ENCODE data around the gene YPEL5. TPM values are rescaled to one million over a fixed set of nuclear protein-coding genes. Genes with fewer than 3 reads are reported as not detected.
"Not testable (repeated sequence)": the region's sequence is repeated elsewhere in the genome, so short reads cannot be mapped to it uniquely, and the experiment has no call there.

YPEL5 gene
- 24.1 and 27.8 TPM in 2 replicates for total RNA-seq

DNA sequence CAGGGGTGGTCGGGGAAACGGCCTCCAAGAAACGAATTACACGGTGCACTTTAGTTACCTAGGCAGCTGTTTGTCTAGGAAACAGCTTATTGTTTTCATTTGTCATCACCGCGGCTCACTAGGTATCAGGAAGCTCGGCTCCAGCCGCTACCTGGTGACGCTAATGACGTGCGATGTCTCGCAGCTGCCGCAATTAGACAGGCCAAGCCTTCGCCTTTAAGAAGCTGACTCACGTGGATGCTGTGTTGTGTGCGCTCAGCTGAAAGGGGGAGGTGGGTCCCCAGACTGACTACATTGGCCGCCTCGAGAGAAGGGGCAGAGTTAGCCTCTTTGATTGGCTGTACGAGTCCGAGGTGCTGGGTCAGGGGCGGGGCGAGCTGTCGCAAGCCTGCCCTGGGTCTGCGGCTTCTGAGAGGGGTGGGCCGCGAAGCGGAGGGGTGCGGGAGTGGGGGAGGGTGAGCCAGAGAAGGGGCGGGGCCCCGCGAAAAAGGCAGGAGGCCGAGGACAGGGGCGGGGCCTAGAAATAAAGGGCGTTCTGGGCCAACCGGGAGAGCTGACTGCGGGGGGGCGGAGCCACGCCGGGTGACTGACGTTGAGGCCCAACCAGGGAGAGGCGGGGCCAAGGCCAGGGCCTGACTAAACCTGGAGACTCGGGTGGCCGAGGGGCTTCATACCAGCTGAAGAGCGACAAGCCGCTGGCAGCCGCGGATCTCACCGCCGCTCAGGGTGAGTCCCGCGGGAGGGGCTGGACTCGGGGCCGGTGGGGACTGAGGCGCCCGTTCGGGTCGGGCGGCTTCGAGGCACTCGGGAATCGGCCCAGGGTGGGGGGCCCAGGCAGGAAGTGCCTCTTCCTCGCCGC, at the start of gene YPEL5:
Gene YPEL5, plus strand, starts transcription at position 671 of the 859 bp plus-strand sequence. CDS start 9,645 bp downstream, outside the sequence.
- Mint-ChIP-seq H3K4me3 (ENCODE audit: low read depth) (peak within 1 kb of the TSS; percentile 77), H3K36me3 (ENCODE audit: low read depth) (peaks cover 27% of the 10 kb centered on the region), H3K9me3 (no peaks in the 10 kb centered on the region), H3K27me3 (ENCODE audit: low read depth) (no peaks in the 10 kb centered on the region), H3K27ac (peak within 1 kb of the TSS; percentile 92), H3K4me1 (ENCODE audit: low read depth) (peaks cover 34% of the 10 kb centered on the region)
- DNase-seq (ENCODE audit: low spot score) = peak; percentile 99
- intact Hi-C loops (cut with micrococcal nuclease) = loop anchor here (2.0 to 10.0 kb wide), 5 partner anchors 80 to 1176 kb away; no protein-coding TSS in a partner anchor

DNA sequence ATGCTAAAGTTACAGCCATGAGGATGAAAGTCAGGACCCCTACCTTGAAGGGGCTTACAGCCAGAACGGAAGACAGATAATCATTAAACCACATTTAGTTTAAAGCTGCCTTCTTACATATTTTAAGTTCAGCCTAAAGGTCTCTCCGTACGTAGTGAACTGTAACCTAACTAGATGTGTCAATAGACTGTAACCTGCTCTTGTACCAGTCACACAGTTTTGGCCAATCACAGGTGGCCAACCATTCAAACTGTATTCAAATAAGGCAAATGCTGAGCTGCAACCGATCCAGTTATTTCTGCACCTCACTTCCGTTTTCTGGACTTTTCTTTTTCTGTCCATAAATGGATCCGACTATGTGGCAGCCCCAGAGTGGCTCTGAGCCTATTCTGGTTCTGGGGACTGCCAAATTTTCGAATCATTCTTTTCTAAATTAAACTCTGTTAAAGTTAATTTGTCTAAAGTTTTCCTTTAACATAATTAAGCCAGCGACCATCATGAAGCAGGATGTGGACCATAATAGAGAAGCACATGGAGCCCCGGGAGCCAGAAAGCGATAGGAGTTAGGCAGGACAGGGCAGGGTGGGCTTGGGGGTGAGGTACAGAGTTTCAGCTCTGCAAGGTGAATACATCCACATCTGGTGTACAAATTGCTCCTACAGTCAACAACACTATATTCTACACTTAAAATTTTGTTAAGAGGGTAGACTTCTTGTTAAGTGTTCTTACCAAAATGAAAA, 48.4 kb upstream of the YPEL5 start:
- Mint-ChIP-seq H3K36me3 (ENCODE audit: low read depth) (no peaks in the 10 kb centered on the region), H3K4me3 (ENCODE audit: low read depth) (no peak overlapping the region), H3K4me1 (ENCODE audit: low read depth) (no peaks in the 10 kb centered on the region), H3K27me3 (ENCODE audit: low read depth) (peaks cover 20% of the 10 kb centered on the region), H3K27ac (no peak overlapping the region), H3K9me3 (no peaks in the 10 kb centered on the region)
- DNase-seq (ENCODE audit: low spot score) = no peak
- intact Hi-C loops (cut with micrococcal nuclease) = no loop called here

DNA sequence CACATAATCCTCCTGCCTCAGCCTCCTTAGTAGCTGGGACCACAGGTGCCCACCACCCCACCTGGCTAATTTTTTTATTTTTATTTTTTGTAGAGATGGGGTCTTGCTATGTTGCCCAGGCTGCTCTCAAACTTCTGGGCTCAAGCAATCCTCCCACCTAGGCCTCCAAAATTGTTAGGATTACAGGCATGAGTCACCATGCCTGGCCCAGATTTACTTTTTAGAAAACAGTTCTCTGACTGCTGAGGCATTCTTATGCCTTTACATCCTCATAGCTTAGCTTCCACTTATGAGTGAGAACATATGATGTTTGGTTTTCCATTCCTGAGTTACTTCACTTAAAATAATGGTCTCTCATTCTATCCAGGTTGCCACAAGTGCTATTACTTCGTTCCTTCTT, 47.4 kb upstream of the YPEL5 start:
- H3K27ac Mint-ChIP-seq; H3K36me3 Mint-ChIP-seq (ENCODE audit: low read depth); DNase-seq (ENCODE audit: low spot score); H3K9me3 Mint-ChIP-seq; H3K4me1 Mint-ChIP-seq (ENCODE audit: low read depth); intact Hi-C loops (cut with micrococcal nuclease); H3K4me3 Mint-ChIP-seq (ENCODE audit: low read depth): not testable (repeated sequence)
- peaks cover 16% of the 10 kb centered on the region for H3K27me3 Mint-ChIP-seq (ENCODE audit: low read depth)

DNA sequence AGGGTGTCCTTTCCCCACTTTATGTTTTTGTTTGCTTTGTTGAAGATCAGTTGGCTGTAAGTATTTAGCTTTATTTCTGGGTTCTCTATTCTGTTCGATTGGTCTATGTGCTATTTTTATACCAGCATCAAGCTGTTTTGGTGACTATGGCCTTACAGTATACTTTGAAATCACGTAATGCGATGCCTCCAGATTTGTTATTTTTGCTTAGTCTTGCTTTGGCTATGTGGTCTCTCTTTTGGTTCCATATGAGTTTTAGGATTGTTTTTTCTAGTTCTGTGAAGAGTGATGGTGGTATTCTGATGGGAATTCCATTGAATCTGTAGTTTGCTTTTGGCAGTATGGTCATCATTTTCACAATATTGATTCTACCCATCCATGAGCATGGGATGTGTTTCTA, 46.1 kb upstream of the YPEL5 start:
- intact Hi-C loops (cut with micrococcal nuclease); H3K4me1 Mint-ChIP-seq (ENCODE audit: low read depth); DNase-seq (ENCODE audit: low spot score); H3K36me3 Mint-ChIP-seq (ENCODE audit: low read depth); H3K27ac Mint-ChIP-seq; H3K9me3 Mint-ChIP-seq; H3K4me3 Mint-ChIP-seq (ENCODE audit: low read depth): not testable (repeated sequence)
- H3K27me3 Mint-ChIP-seq (ENCODE audit: low read depth) = peaks cover 13% of the 10 kb centered on the region

DNA sequence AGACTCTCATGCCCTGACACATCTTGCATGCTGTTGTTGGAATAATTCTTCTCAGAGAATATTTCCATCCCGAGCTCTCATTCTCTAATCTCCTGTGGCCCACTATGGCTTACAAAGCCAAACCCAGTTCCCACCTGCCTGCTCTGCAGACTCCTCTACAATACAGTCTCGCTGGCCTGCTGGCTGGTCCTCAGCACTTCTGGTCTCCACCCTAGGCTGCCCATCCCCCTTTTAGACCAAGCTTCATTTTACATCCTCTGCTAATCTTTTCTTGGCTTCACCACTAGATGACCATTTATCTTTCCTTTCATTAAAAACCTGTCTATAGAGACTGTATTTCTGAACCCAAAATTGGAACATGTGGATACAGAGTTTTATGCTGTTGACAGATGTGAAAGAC, 42.5 kb upstream of the YPEL5 start:
- intact Hi-C loops (cut with micrococcal nuclease) = no loop called here
- Mint-ChIP-seq H3K27ac (no peak overlapping the region), H3K4me3 (ENCODE audit: low read depth) (no peak overlapping the region), H3K4me1 (ENCODE audit: low read depth) (no peaks in the 10 kb centered on the region), H3K9me3 (no peaks in the 10 kb centered on the region), H3K27me3 (ENCODE audit: low read depth) (peaks cover 5% of the 10 kb centered on the region), H3K36me3 (ENCODE audit: low read depth) (no peaks in the 10 kb centered on the region)
- no peak for DNase-seq (ENCODE audit: low spot score)

DNA sequence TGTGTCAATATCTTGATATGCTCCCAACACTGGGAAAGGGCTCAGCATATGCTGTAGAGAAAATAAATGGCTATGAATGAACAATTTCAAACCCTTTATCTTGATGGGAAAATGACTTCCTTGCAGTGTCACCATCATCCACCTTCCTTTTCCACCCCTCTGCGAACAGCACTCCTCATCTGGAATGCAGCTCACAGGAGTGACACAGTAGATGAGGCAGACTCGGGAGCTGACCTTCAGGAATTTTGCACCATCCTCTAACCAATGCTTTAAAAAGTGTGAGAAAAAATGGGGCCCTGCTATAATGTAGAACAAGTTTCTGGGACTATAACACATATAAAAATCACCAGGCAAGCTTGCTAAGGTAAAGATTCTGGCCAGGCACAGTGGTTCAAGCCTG, 41.3 kb upstream of the YPEL5 start:
- DNase-seq (ENCODE audit: low spot score) = no peak
- Mint-ChIP-seq H3K4me3 (ENCODE audit: low read depth) (no peak overlapping the region), H3K9me3 (no peaks in the 10 kb centered on the region), H3K36me3 (ENCODE audit: low read depth) (no peaks in the 10 kb centered on the region), H3K4me1 (ENCODE audit: low read depth) (no peaks in the 10 kb centered on the region), H3K27ac (no peak overlapping the region), H3K27me3 (ENCODE audit: low read depth) (peaks cover 5% of the 10 kb centered on the region)
- intact Hi-C loops (cut with micrococcal nuclease) = no loop called here

DNA sequence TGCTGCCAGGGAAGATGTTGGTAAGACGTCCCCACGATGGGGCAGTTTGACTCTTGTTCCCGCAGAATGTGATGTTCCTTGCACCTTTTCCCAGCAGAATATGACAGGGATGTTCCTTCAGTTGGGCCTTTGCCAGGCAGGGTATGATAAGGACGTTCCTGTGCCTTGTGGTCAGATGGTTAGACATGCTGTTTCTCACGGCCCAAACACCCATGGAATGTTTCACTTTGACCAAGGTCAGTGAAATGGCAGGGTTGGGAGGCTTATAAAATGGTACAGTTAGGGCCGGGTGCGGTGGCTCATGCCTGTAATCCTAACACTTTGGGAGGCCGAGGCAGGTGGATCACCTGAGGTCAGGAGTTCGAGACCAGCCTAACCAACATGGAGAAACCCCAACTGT, 40.3 kb upstream of the YPEL5 start:
- no peaks in the 10 kb centered on the region for H3K9me3 Mint-ChIP-seq
- intact Hi-C loops (cut with micrococcal nuclease) = no loop called here
- H3K4me1 Mint-ChIP-seq (ENCODE audit: low read depth) = no peaks in the 10 kb centered on the region
- H3K4me3 Mint-ChIP-seq (ENCODE audit: low read depth) = no peak overlapping the region
- peaks cover 1% of the 10 kb centered on the region for H3K27me3 Mint-ChIP-seq (ENCODE audit: low read depth)
- no peak overlapping the region for H3K27ac Mint-ChIP-seq
- no peak for DNase-seq (ENCODE audit: low spot score)
- H3K36me3 Mint-ChIP-seq (ENCODE audit: low read depth) = no peaks in the 10 kb centered on the region

DNA sequence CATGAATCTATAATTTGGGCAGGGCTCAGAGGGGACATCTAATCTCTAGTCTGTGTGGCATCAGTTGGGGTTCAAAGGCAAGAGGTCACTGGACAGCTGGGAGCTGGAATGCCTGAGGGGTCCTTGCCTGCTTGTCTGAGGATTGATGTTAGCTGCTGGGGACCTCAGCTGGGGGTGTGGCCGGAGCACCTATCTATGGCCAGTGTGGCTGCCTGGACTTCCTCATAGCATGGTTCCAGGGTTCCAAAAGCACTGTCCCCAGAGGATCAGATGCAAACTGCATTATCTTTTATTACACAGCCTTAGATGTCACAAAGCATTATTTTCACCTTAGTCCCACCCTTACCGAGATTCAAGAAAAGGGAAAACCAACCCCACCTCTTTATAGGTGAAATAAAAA, 38.6 kb upstream of the YPEL5 start:
- DNase-seq (ENCODE audit: low spot score) = no peak
- Mint-ChIP-seq H3K9me3 (no peaks in the 10 kb centered on the region), H3K27ac (no peak overlapping the region), H3K4me3 (ENCODE audit: low read depth) (no peak overlapping the region), H3K27me3 (ENCODE audit: low read depth) (no peaks in the 10 kb centered on the region), H3K36me3 (ENCODE audit: low read depth) (no peaks in the 10 kb centered on the region), H3K4me1 (ENCODE audit: low read depth) (no peaks in the 10 kb centered on the region)
- intact Hi-C loops (cut with micrococcal nuclease) = no loop called here

DNA sequence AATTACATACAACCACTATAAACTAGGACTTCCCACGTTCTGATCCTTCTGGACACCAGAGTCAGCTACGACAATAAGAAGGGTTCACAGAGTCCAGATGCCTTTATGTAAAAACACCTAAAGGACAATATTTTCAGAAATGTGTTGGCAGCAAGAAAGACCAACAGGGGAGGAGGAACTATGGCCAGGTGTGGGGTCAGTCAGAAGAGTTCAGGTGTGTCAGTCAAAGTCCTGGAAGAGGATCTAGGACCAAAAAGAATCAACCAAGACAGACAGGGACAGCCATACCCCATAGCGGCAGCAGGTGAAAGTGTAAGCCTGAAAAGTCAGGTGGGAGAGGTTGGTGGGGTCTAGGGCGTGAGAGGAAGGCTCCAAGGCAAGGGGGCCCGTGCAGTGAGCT, 38.0 kb upstream of the YPEL5 start:
- intact Hi-C loops (cut with micrococcal nuclease) = no loop called here
- Mint-ChIP-seq H3K4me1 (ENCODE audit: low read depth) (no peaks in the 10 kb centered on the region), H3K4me3 (ENCODE audit: low read depth) (no peak overlapping the region), H3K27me3 (ENCODE audit: low read depth) (no peaks in the 10 kb centered on the region), H3K36me3 (ENCODE audit: low read depth) (no peaks in the 10 kb centered on the region), H3K27ac (no peak overlapping the region), H3K9me3 (no peaks in the 10 kb centered on the region)
- DNase-seq (ENCODE audit: low spot score) = no peak

DNA sequence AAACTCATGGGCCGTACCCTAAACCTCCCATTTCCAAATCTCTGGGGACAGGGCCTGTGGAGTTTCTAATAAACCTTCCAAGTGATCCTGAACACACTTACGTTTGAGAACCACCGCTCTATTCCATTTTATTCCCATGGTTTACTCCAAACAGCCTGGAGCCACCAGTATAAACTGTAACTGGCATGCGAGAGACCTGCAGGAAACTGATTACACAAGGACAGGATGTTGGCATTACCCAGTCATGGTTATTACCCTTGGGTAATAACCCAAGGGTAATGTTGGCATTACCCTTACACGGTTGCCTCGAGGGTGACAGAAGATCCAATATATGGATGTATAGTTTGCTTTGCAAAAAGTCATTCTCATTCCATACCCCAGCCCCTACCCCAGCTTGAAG, 37.0 kb upstream of the YPEL5 start:
- H3K9me3 Mint-ChIP-seq = no peaks in the 10 kb centered on the region
- no peak overlapping the region for H3K4me3 Mint-ChIP-seq (ENCODE audit: low read depth)
- H3K36me3 Mint-ChIP-seq (ENCODE audit: low read depth) = no peaks in the 10 kb centered on the region
- intact Hi-C loops (cut with micrococcal nuclease) = no loop called here
- H3K27me3 Mint-ChIP-seq (ENCODE audit: low read depth) = no peaks in the 10 kb centered on the region
- no peaks in the 10 kb centered on the region for H3K4me1 Mint-ChIP-seq (ENCODE audit: low read depth)
- no peak for DNase-seq (ENCODE audit: low spot score)
- H3K27ac Mint-ChIP-seq = no peak overlapping the region

DNA sequence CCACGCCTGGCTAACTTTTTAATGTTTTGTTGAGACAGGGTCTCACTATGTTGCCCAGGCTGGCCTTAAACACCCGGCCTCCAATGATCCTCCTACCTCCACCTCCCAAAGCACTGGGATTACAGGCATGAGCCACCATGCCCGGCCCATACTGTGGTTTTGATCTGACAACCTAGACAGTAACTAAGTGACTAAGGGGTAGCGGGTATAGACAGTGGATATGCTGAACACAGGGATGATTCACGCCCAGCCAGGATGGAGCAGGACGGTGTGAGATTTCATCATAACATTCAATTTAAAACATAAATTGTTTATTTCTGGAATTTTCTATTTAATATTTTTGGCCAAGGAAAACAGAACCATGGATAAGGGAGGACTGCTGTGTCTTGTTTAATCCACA, 36.0 kb upstream of the YPEL5 start:
- H3K36me3 Mint-ChIP-seq (ENCODE audit: low read depth) = no peaks in the 10 kb centered on the region
- DNase-seq (ENCODE audit: low spot score) = no peak
- H3K27ac Mint-ChIP-seq = no peak overlapping the region
- no peaks in the 10 kb centered on the region for H3K9me3 Mint-ChIP-seq
- peaks cover 2% of the 10 kb centered on the region for H3K27me3 Mint-ChIP-seq (ENCODE audit: low read depth)
- no peak overlapping the region for H3K4me3 Mint-ChIP-seq (ENCODE audit: low read depth)
- peaks cover 2% of the 10 kb centered on the region for H3K4me1 Mint-ChIP-seq (ENCODE audit: low read depth)
- intact Hi-C loops (cut with micrococcal nuclease) = no loop called here

DNA sequence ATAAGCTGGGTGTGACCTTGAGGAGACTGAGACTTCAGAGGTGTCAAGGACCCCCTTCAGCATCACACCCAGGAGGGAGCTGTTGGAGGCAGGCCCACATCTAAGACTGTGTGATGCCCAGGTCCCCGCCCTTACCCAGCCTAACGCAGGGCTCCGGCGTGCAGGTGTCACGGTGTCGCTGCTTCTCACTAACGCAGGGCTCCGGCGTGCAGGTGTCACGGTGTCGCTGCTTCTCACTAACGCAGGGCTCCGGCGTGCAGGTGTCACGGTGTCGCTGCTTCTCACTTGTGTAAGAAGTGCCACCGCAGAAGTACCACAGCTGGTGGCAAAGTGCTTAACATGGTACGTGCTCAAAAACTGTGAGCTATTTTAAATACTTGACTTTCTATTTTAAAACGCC, 35.6 kb upstream of the YPEL5 start:
- H3K9me3 Mint-ChIP-seq; DNase-seq (ENCODE audit: low spot score); H3K27me3 Mint-ChIP-seq (ENCODE audit: low read depth); H3K27ac Mint-ChIP-seq; H3K36me3 Mint-ChIP-seq (ENCODE audit: low read depth); H3K4me1 Mint-ChIP-seq (ENCODE audit: low read depth); intact Hi-C loops (cut with micrococcal nuclease); H3K4me3 Mint-ChIP-seq (ENCODE audit: low read depth): not testable (repeated sequence)

DNA sequence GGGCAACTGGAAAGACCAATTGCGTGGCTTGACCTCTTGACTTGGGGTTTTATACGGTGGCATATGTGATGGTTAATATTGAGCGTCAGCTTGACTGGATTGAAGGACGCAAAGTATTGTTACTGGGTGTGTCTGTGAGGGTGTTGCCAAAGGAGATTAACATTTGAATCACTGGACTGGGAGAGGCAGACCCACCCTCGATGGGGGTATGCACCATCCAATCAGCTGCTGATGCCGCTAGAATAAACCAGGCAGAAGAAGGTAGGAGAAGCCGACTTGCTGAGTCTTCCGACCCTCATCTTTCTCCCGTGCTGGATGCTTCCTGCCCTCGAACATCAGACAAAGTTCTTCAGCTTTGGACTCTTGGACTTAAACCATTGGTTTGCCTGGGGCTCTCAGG, 34.2 kb upstream of the YPEL5 start:
- intact Hi-C loops (cut with micrococcal nuclease) = no loop called here
- Mint-ChIP-seq H3K36me3 (ENCODE audit: low read depth) (no peaks in the 10 kb centered on the region), H3K4me1 (ENCODE audit: low read depth) (peaks cover 3% of the 10 kb centered on the region), H3K27me3 (ENCODE audit: low read depth) (peaks cover 3% of the 10 kb centered on the region), H3K9me3 (no peaks in the 10 kb centered on the region), H3K4me3 (ENCODE audit: low read depth) (no peak overlapping the region), H3K27ac (no peak overlapping the region)
- no peak for DNase-seq (ENCODE audit: low spot score)
